ENCODE results near the gene INPP4B.

The INPP4B gene

DNA sequence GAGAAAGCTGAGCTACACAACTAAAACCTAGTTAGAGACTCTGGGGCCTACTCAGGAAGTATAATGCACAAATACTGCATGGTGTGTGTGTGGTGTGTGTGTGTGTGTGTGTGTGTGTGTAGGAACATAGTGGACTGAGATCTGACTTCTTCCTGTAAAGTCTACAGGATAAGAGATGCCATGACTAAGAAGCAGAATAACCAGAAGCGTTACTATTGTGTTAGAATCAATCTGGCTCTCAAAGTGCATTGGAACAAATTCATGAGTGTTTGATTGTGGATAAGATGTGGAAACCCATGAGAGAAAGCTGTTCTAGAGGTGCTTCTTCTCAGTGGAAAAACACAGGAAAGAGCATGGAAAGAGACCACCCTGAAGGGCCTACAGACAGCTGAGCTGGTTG lies 302.1 kb downstream of the INPP4B start:
- no peaks in the 10 kb centered on the region for H3K9me3 ChIP-seq (ENCODE audit: control insufficient read depth, low read length)
- H3K4me1 ChIP-seq (ENCODE audit: control insufficient read depth, insufficient read depth, low read length), result no peaks in the 10 kb centered on the region
- no peak overlapping the region for H3K4me3 ChIP-seq (ENCODE audit: low read length)
- H3K27me3 ChIP-seq (replicated peaks; ENCODE audit: control insufficient read depth, insufficient read depth, low read length), result no peaks in the 10 kb centered on the region
- DNase-seq (ENCODE audit: low read depth), result no peak
- no peaks in the 10 kb centered on the region for H3K36me3 ChIP-seq (ENCODE audit: control insufficient read depth, insufficient read depth, low read length, severe bottlenecking)
- H3K9ac ChIP-seq (ENCODE audit: low read length), result no peak overlapping the region

DNA sequence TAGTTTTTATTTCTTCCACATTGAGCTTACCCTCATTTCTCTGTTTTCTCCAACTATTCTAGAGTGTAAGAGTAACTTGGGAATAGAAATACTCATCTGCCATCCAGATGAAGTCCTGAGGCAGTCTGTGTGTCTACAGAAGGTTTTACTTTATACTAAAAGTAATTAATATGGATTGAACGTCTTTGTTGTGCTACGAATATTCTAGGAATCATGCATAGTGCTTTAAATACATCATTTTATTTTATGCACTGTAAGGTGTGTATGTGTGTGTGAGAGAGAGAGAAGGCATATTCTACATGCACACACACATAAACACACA lies 305.7 kb downstream of the INPP4B start:
- no peaks in the 10 kb centered on the region for H3K9me3 ChIP-seq (ENCODE audit: control insufficient read depth, low read length)
- H3K36me3 ChIP-seq (ENCODE audit: control insufficient read depth, insufficient read depth, low read length, severe bottlenecking), result no peaks in the 10 kb centered on the region
- H3K27me3 ChIP-seq (replicated peaks; ENCODE audit: control insufficient read depth, insufficient read depth, low read length), result no peaks in the 10 kb centered on the region
- no peak for DNase-seq (ENCODE audit: low read depth)
- H3K4me3 ChIP-seq (ENCODE audit: low read length), result no peak overlapping the region
- H3K4me1 ChIP-seq (ENCODE audit: control insufficient read depth, insufficient read depth, low read length), result no peaks in the 10 kb centered on the region
- H3K9ac ChIP-seq (ENCODE audit: low read length), result no peak overlapping the region

DNA sequence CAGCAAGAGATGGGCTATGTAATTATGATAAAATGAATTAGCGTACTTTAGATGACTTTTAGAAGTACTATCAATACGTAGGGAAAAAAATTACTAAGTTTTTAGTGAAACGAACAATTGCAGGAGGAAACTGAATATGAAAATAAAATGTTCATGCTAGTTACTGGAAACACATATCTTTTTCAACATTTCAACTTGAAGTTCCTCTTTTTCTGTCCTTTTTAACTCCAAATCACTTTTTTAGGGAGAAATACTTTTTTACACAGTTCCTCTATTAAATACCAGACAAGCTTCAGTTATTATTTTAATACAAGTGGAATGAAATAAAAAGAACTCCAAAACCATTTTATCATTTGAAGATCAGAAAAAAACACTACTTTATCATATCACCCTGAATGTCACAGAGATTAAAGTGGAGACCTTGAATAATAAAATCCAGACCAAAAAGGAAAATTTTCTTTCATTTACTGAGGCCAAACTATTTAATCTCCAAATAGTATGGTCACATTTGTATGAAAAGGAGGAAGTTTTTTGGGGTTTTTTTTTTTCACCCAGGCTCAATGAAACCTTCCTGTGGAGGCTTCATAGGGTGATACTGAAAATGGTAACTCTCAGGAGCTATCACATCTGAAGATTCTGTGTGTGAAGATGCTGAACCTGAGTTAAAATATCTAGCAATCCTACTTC lies 306.2 kb downstream of the INPP4B start:
- Histone ChIP-seq H3K9me3 (ENCODE audit: control insufficient read depth, low read length) (no peaks in the 10 kb centered on the region), H3K9ac (ENCODE audit: low read length) (no peak overlapping the region), H3K27me3 (replicated peaks; ENCODE audit: control insufficient read depth, insufficient read depth, low read length) (no peaks in the 10 kb centered on the region), H3K4me1 (ENCODE audit: control insufficient read depth, insufficient read depth, low read length) (no peaks in the 10 kb centered on the region), H3K4me3 (ENCODE audit: low read length) (no peak overlapping the region), H3K36me3 (ENCODE audit: control insufficient read depth, insufficient read depth, low read length, severe bottlenecking) (no peaks in the 10 kb centered on the region)
- no peak for DNase-seq (ENCODE audit: low read depth)

DNA sequence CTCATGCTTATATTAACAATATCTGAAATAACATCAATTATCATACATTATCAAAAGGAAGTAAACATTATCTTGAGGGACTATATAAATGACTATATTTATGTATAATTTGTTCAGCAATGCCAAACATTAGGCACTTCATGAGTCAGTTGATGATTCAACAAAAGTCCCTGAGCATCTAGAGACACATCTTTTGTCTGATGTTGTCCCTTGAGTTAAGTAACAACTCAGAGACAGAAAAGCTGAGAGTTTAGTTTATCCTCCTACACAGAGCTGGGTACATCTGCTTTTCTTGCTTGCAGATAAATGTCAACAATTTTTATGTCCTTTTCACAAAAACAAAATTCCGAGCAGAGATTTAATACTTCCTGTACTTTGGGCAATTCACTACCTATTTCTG lies 311.1 kb downstream of the INPP4B start:
- Histone ChIP-seq H3K4me3 (ENCODE audit: low read length) (no peak overlapping the region), H3K4me1 (ENCODE audit: control insufficient read depth, insufficient read depth, low read length) (no peaks in the 10 kb centered on the region), H3K9me3 (ENCODE audit: control insufficient read depth, low read length) (no peaks in the 10 kb centered on the region), H3K36me3 (ENCODE audit: control insufficient read depth, insufficient read depth, low read length, severe bottlenecking) (no peaks in the 10 kb centered on the region), H3K9ac (ENCODE audit: low read length) (no peak overlapping the region), H3K27me3 (replicated peaks; ENCODE audit: control insufficient read depth, insufficient read depth, low read length) (no peaks in the 10 kb centered on the region)
- DNase-seq (ENCODE audit: low read depth), result peak; percentile 31

DNA sequence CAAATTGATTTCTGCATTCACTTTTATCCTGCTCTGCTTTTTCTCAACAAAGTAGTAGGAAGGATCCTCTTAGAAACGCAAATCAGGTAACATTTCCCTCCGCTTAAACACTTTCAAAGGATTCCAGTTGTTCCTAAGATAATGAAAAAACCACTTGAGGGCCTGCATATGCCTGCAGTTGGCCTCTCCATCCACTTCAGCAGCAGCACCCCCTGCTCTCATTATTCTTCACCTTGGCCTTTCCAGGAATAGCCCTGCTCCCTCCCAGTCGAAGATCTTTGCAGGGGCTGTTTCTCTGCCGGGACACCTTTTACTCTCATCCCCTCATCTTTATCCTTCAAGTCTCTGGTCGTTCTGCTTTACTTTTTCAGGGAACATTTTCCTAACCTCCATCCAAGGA lies 314.0 kb downstream of the INPP4B start:
- DNase-seq (ENCODE audit: low read depth), result no peak
- Histone ChIP-seq H3K4me1 (ENCODE audit: control insufficient read depth, insufficient read depth, low read length) (no peaks in the 10 kb centered on the region), H3K9ac (ENCODE audit: low read length) (no peak overlapping the region)

DNA sequence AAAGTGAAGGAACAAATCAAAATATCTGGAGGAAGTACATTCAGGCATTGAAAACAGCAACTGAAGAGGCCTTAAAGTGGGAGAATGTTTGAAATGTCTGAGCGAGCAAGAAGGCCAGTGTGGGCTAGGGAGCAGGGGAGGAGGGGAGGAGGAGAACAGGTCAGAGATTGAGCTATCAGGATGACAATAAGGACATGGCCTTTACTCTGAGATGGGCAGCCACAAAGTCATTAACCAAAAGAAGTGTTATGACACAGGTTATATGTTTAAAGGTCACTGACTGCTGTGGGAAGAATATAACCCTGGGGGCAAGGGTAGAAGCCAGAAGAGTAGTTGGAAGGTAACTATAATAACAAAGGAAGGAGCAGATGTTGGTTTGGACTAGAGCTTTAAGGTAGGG lies 315.4 kb downstream of the INPP4B start:
- Histone ChIP-seq H3K4me1 (ENCODE audit: control insufficient read depth, insufficient read depth, low read length) (no peaks in the 10 kb centered on the region), H3K9ac (ENCODE audit: low read length) (no peak overlapping the region), H3K9me3 (ENCODE audit: control insufficient read depth, low read length) (no peaks in the 10 kb centered on the region), H3K4me3 (ENCODE audit: low read length) (no peak overlapping the region), H3K36me3 (ENCODE audit: control insufficient read depth, insufficient read depth, low read length, severe bottlenecking) (no peaks in the 10 kb centered on the region), H3K27me3 (replicated peaks; ENCODE audit: control insufficient read depth, insufficient read depth, low read length) (no peaks in the 10 kb centered on the region)
- no peak for DNase-seq (ENCODE audit: low read depth)

More for the DNA sequence above, 314.0 kb downstream of the INPP4B start:
- Histone ChIP-seq H3K36me3 (ENCODE audit: control insufficient read depth, insufficient read depth, low read length, severe bottlenecking) (no peaks in the 10 kb centered on the region), H3K4me3 (ENCODE audit: low read length) (no peak overlapping the region), H3K9me3 (ENCODE audit: control insufficient read depth, low read length) (no peaks in the 10 kb centered on the region), H3K27me3 (replicated peaks; ENCODE audit: control insufficient read depth, insufficient read depth, low read length) (no peaks in the 10 kb centered on the region)

DNA sequence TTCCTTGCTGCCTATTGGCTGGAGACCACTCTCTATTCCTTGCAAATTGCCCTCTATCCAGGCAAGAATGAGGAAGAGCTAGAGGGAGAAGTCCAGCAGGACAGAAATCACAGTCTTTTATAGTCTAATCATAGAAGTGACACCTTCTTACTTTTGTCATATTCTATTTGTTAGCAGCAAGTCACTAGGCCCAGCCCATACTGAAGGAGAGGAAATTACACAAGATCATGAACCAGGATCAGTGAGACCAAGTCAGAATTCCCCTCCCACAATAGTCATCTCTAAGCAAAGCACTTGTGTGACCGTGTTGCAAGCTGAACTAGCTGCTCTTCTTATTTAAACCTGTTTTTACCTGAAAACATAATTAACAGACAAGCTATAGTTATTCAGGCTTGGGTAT lies 317.7 kb downstream of the INPP4B start:
- no peak overlapping the region for H3K9ac ChIP-seq (ENCODE audit: low read length)
- DNase-seq (ENCODE audit: low read depth), result no peak
- no peaks in the 10 kb centered on the region for H3K9me3 ChIP-seq (ENCODE audit: control insufficient read depth, low read length)
- no peaks in the 10 kb centered on the region for H3K4me1 ChIP-seq (ENCODE audit: control insufficient read depth, insufficient read depth, low read length)
- H3K36me3 ChIP-seq (ENCODE audit: control insufficient read depth, insufficient read depth, low read length, severe bottlenecking), result no peaks in the 10 kb centered on the region
- H3K4me3 ChIP-seq (ENCODE audit: low read length), result no peak overlapping the region
- no peaks in the 10 kb centered on the region for H3K27me3 ChIP-seq (replicated peaks; ENCODE audit: control insufficient read depth, insufficient read depth, low read length)

DNA sequence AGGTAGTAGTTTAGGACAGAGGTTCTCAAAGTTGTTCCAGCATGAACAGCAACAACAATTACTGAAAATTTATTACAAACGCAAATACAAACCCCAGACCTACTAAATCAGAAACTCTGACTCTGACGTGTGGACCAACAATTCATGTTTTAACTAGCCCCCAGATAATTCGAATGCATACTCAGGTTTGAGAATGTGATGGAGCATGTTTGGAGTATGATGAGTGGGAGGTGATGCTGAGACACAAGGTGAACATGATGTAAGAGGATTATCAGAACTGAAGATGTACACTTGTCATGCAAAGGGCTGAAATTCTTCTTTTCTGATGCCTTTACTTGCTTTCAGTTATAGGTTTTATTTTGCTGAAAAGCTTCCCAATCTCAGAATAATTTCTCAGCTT lies 323.0 kb downstream of the INPP4B start:
- Histone ChIP-seq H3K9ac (ENCODE audit: low read length) (no peak overlapping the region), H3K4me1 (ENCODE audit: control insufficient read depth, insufficient read depth, low read length) (peaks cover 4% of the 10 kb centered on the region), H3K4me3 (ENCODE audit: low read length) (no peak overlapping the region), H3K9me3 (ENCODE audit: control insufficient read depth, low read length) (no peaks in the 10 kb centered on the region), H3K27me3 (replicated peaks; ENCODE audit: control insufficient read depth, insufficient read depth, low read length) (no peaks in the 10 kb centered on the region), H3K36me3 (ENCODE audit: control insufficient read depth, insufficient read depth, low read length, severe bottlenecking) (no peaks in the 10 kb centered on the region)
- DNase-seq (ENCODE audit: low read depth), result no peak

DNA sequence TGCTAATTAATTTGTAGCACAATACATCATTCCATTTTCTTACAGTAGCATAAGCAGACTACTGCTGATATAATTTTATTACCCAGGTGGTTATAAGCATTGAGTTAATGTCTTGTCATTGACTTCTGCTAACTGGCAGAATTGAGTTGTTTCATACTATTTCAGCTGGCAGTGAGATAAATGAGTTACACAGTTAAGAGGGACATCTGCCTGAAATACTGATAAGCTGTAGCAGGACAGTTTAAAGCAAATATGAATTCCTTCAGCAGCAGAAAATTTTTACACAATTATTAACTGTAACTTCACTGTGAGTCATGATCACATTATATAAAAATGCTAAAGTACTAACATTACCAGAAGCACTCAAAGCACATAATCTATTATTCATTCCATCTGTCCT lies 326.8 kb downstream of the INPP4B start:
- H3K4me1 ChIP-seq (ENCODE audit: control insufficient read depth, insufficient read depth, low read length), result peaks cover 15% of the 10 kb centered on the region
- H3K4me3 ChIP-seq (ENCODE audit: low read length), result no peak overlapping the region
- no peak for DNase-seq (ENCODE audit: low read depth)
- no peaks in the 10 kb centered on the region for H3K36me3 ChIP-seq (ENCODE audit: control insufficient read depth, insufficient read depth, low read length, severe bottlenecking)
- no peak overlapping the region for H3K9ac ChIP-seq (ENCODE audit: low read length)
- H3K9me3 ChIP-seq (ENCODE audit: control insufficient read depth, low read length), result no peaks in the 10 kb centered on the region
- no peaks in the 10 kb centered on the region for H3K27me3 ChIP-seq (replicated peaks; ENCODE audit: control insufficient read depth, insufficient read depth, low read length)

DNA sequence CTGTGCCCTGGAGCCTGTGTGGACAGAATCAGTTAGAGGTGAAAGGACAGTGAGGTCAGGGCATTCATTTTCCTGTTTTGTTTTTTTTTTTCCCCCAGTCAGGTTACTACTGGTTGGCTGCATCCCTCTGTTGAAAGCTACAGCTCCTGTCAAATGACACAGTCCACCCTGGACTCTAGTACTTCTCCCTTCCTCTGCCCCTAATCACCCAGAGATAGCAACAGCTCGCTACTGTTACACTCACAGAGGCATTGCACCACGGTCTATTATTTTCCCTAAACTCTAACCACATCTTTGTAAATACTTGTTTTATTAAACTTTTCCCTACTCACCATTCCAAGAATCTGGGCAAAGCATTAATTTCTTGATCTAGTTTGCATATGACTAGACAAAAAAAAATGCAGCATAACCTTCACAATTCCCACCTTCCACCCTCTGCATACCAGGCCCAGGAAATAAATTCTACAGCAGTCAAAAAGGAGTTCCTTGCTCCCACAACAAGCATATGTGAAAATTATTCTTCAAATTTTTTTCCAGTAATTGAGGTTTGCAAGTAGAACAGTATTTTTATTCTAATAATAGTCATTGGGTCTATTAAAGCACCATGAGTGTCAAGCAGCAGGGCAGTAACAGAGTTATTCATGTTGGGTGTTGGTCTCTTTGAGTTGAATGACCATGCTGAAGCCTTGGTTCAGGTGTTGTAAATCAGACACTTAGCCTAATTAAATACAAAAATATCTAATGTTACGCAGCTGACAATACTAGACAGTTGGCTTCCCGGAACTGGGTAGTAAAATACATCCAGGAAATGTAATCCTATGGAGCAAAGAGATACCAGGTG lies 329.2 kb downstream of the INPP4B start:
- no peaks in the 10 kb centered on the region for H3K36me3 ChIP-seq (ENCODE audit: control insufficient read depth, insufficient read depth, low read length, severe bottlenecking)
- no peak for DNase-seq (ENCODE audit: low read depth)
- peaks cover 20% of the 10 kb centered on the region for H3K4me1 ChIP-seq (ENCODE audit: control insufficient read depth, insufficient read depth, low read length)
- H3K9ac ChIP-seq (ENCODE audit: low read length), result no peak overlapping the region
- H3K9me3 ChIP-seq (ENCODE audit: control insufficient read depth, low read length), result no peaks in the 10 kb centered on the region
- no peak overlapping the region for H3K4me3 ChIP-seq (ENCODE audit: low read length)
- no peaks in the 10 kb centered on the region for H3K27me3 ChIP-seq (replicated peaks; ENCODE audit: control insufficient read depth, insufficient read depth, low read length)

DNA sequence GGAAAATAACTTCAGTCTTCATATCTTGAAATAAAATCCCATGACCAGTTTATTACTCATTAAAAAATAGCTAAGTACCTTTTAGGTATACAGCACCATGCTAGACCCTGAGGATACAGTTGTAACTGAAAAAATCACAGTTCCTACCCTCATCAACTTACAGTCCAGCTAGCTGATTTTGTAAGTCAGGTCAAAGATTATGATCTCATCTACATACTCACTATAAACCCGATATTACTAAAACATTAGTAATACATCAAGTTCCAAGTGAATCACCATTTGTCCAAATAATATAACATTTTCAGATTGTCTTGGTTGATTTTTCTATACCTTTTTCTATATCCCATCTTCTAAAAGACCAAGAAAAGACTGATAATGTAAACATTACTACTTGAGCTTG lies 333.9 kb downstream of the INPP4B start:
- Histone ChIP-seq H3K9ac (ENCODE audit: low read length) (no peak overlapping the region), H3K9me3 (ENCODE audit: control insufficient read depth, low read length) (no peaks in the 10 kb centered on the region), H3K4me3 (ENCODE audit: low read length) (no peak overlapping the region), H3K4me1 (ENCODE audit: control insufficient read depth, insufficient read depth, low read length) (peaks cover 17% of the 10 kb centered on the region), H3K27me3 (replicated peaks; ENCODE audit: control insufficient read depth, insufficient read depth, low read length) (no peaks in the 10 kb centered on the region), H3K36me3 (ENCODE audit: control insufficient read depth, insufficient read depth, low read length, severe bottlenecking) (no peaks in the 10 kb centered on the region)
- DNase-seq (ENCODE audit: low read depth), result no peak

All from adipocyte (in vitro differentiated cells).